Right hindlimb (tissue), 1 donor: ENCODE results near the gene TPT1.
"Not testable (repeated sequence)": the region's sequence is repeated elsewhere in the genome, so short reads cannot be mapped to it uniquely, and the experiment has no call there.

Source experiments
- DNase-seq: peaks from one replicate; pipeline ENCODE4 v3.0.0-alpha.2; 2018

TPT1 gene

DNA sequence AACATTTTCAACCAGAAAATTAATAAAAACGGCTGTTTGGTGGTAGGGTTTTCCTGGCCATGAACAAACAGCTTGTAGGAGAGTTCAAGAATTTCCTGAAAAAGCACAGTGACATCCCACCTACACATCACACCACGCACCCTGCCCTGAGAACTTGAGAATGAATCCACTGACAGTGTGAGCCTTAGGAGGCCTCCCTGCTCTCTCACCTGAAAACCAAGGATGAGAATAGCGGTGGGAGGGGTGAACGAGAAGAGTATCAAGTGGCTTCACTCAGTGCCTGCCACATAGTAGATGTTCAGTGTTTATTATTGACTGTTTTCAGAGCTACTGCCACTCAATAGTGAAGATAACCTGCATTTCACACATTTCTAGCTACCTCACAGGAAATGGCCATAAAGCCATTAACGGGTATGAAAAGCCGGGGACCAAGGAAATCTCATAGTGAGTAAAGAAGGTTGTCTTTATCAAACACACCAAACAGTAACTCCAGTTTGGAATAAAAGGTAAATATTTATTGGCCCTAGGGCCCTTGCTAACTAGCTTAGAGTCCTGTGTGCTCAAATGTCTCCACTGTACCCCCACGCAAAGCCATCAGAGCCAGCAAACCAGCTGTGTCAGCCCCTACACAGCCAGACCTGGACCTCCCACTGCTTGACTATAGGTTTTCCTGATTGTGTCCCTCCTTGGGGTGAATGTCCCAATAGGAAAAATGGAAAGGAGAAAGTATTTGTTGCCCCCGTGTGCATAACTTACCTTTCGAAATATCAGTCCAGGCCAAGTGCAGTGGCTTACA, 40.6 kb downstream of the TPT1 start:
- no peak for DNase-seq

DNA sequence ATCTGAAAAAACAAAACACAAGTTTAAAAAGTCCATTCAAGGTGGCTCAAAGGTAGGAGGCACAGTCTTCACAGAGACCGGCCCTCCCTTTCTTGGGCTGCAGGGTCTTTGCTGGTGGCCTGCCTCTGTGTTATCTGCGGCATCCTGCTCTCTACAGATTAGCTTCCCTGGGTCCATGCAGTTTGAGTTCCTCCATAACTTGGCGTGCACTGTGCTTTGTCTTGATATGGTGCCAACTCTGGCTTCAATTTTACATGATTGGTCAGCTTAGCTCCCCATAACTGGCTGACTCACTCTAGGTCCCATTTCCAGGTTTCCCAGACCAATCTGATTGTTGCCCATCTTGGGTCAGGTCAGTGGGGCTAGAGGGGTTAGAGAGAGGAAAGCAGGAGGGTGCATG, 41.8 kb downstream of the TPT1 start:
- no peak for DNase-seq

DNA sequence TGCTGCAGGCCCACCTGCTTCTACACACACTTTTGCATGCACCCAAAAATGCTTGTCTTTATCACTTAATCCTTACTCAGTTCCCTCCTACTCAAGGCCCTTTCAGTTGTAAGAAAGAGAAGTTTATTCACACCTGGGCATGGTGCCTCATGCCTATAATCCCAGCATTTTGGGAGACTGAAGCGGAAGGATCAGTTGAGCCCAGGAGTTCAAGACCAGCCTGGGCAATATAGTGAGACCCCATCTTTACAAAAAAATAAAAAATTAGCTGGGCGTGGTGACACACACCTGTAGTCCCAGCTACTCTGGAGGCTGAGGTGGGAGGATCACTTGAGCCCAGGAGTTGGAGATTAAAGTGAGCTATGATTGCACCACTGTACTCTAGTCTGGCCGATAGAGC, 42.4 kb downstream of the TPT1 start:
- DNase-seq = not testable (repeated sequence)

DNA sequence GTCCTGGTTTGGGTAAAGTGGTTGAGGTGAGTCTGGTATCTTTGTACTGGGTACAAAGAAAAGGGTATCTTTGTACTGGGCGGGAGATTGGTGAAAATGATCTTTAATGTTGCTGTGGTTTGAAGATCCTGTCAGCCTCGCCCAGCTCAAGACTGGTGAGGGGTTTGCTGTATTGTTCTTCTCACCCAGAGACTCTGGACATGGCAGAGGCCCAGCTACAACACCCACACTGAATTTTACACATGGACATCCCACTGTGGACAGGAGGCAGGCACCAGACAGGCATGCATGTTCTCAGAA, 42.8 kb downstream of the TPT1 start:
- no peak for DNase-seq

DNA sequence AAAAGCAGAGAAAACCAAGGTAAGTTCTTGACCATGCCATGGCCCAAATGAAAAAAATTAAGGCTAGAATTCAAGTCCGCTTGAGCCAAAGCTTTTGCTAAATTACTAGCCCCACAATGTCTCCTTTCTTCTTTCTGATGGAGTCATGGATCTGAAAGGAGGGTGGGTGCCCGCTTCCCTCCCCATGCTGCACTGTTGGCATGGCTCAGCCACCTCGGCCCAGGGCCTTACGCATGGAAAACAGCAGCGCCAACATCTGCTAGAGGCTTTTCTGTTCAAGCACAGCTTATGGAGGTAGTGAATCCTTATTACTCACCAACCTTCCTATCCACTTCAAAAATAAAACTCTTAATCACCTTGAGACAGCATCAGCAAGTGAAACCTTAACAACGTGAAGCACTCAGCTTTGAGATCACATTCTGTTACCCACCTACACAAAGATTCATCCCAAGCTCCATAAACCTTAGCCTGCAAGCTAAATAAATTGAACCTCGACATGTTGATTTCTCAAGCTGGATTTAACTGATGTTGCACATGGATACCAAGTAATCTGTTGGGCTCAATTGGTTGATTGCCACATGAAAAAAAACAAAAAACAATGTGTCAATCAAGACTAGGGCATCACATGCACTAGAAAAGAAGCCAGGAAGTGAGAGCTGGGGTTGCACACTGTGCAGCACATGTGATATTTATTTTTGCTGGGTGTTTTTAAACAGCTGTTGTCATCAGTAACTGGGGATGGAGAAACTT, 43.4 kb downstream of the TPT1 start:
- no peak for DNase-seq

DNA sequence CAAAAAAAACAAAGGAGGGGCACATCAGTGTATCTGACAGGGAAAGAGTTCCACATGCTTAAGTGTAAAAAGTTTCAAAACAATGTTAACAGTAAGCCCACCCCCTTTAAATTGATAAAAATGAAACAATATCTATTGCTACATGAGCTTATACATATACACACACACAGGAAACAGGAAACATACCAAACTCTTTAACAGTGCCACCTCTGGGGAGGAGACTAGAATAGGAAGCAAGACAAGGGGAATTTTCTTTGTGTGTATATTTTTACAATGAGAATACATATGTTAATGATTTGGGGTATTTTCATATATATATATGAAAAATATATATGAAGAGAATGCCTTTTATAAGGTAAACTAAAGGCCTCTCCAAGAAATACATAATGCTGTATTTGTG, 44.7 kb downstream of the TPT1 start:
- DNase-seq = no peak

DNA sequence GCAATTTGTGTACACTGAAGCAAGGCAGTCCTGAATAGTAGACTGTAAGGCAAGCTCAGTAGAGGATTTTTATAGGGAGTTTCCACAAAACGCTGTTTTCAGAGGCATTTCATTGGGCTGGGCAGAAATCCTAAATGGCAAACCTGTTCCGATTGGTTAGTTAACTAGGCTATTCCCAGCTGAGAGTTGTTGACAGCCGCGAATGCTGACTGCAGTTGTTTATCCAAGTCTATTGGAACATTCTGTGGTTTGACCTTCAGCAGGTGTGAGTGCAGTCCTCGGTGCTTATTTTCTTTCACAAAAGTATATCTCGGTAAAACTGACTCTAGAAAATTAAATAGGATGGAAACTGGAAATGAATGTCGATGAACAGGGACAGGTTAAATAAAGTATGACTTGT, 45.4 kb downstream of the TPT1 start:
- no peak for DNase-seq

DNA sequence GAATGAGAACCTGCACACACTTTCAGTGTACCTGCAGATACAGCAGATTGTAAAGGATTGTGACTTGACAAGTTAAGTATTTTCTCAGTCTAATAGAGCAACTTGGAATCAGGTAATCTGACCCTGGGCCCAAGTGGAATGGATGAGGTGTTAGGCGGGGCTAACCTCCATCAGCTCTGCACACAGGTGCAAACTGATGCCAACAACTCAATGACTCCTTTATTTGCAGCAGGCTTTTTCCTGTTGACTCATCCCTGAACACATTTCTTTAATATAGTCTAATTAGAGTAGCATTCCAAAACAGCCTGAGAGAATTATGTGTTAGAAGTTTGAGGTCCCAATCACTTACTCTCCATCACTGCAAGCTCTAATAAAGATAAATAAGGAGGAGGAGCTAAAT, 48.8 kb downstream of the TPT1 start:
- no peak for DNase-seq

DNA sequence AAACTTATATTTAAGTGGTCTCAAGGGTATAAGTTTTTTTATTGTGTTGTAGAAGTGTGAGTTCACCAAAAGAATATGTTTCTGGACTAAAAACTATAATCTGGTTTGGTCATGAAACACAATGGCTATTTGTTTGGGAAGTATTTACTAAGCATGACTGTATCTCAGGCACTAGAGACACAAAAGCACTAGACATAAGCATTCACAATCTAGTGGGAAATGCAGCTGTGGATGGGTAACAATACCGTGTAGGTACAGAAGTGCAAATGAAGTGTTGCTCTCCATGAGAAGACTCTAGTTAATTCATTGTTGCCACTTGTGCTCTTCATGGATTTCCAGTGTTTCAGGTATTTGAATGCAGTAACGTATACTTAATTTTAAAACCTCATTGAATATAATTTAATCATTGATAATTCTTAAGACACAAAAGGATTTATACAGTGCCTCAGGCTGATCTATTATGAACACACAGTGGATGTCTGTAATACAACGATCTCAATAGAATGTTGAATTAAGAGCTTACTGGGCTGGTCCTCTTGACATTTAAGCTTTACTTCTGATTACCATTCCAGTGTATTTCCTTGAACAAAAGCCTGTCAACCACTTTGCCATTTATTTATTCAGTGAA, 50.9 kb downstream of the TPT1 start:
- no peak for DNase-seq
